Stimulated activated CD8-positive, alpha-beta memory T cell treated with anti-CD3 and anti-CD28 coated beads, Interleukin-12 subunit alpha, Interleukin-12 subunit beta, amount 100 ng/mL, for 24 hours (primary cell): Measurements from ENCODE around the gene FLRT1.

Experiments
- DNase-seq: peaks from one replicate; pipeline ENCODE4 v3.0.0-alpha.2; 2020; ENCODE audit errors: extremely low read depth

FLRT1 gene

GRCh38 chr11:64035576-64035975, at the start of gene FLRT1:
Gene FLRT1 (plus strand): TSS chr11:64035931. CDS start chr11:64116268, 80,337 bp downstream.
- no peak for DNase-seq

GRCh38 chr11:63986156-63986931, 49.4 kb upstream of the FLRT1 start, which contains the start of gene OTUB1:
Gene OTUB1 (plus strand): TSS chr11:63986438. CDS start chr11:63986457, 19 bp downstream.
- DNase-seq, result peak; percentile 79

GRCh38 chr11:63986932-63987513, 48.7 kb upstream of the FLRT1 start:
- DNase-seq, result no peak

- DNase-seq, result no peak
Observed at GRCh38 chr11:63991558-63991957, 44.2 kb upstream of the FLRT1 start.

GRCh38 chr11:63993100-63993499, 42.6 kb upstream of the FLRT1 start:
- DNase-seq, result no peak

- no peak for DNase-seq
Observed at GRCh38 chr11:63993993-63994392, 41.7 kb upstream of the FLRT1 start.

- DNase-seq, result no peak
Observed at GRCh38 chr11:63996512-63996911, 39.2 kb upstream of the FLRT1 start.

GRCh38 chr11:63997104-63997700, 38.5 kb upstream of the FLRT1 start:
- no peak for DNase-seq

- no peak for DNase-seq
Observed at GRCh38 chr11:63997801-63998337, 37.9 kb upstream of the FLRT1 start.

GRCh38 chr11:63998558-63999348, 37.0 kb upstream of the FLRT1 start:
- DNase-seq, result no peak

GRCh38 chr11:63999349-64000025, 36.2 kb upstream of the FLRT1 start:
- DNase-seq, result peak; percentile 16

- DNase-seq, result peak; percentile 42
Observed at GRCh38 chr11:64000026-64000739, 35.5 kb upstream of the FLRT1 start.

- no peak for DNase-seq
Observed at GRCh38 chr11:64000740-64001483, 34.8 kb upstream of the FLRT1 start.

GRCh38 chr11:64001484-64002420, 34.0 kb upstream of the FLRT1 start:
- DNase-seq, result no peak

GRCh38 chr11:64003807-64004589, 31.7 kb upstream of the FLRT1 start:
- no peak for DNase-seq

GRCh38 chr11:64004590-64004984, 31.1 kb upstream of the FLRT1 start:
- no peak for DNase-seq

GRCh38 chr11:64005691-64006090, 30.0 kb upstream of the FLRT1 start:
- no peak for DNase-seq

GRCh38 chr11:64006398-64006797, 29.3 kb upstream of the FLRT1 start:
- no peak for DNase-seq
